ENCODE data around the gene SMAP1. TPM values are rescaled to one million over a fixed set of nuclear protein-coding genes. Genes with fewer than 3 reads are reported as not detected.

Gene SMAP1
- total RNA-seq, 1 experiment from 2014 or later, result 23.7 TPM

GRCh38 chr6:70734979-70735378 is 67.3 kb downstream of the SMAP1 start:
- ChIA-PET CTCF (no interaction called here), POLR2A (ENCODE audit: low non-redundant PET) (no interaction called here)
- no peak overlapping the region for H3K4me3 ChIP-seq (ENCODE audit: low read depth, low read length, poor library complexity, severe bottlenecking)
- no peaks in the 10 kb centered on the region for H3K9me3 ChIP-seq (ENCODE audit: low read depth, low read length, poor library complexity, severe bottlenecking)
- H3K36me3 ChIP-seq (ENCODE audit: insufficient read depth, low read length, poor library complexity, severe bottlenecking), result no peaks in the 10 kb centered on the region
- TF ChIP-seq CTCF (conservative IDR thresholded peaks at IDR 0.05; ENCODE audit: low read depth, low read length) (no peak), EZH2 (IDR thresholded peaks at IDR 0.05; ENCODE audit: borderline replicate concordance, low read depth, low read length, poor library complexity, severe bottlenecking) (no peak)
- no peak for DNase-seq (ENCODE audit: low spot score)
- H3K4me1 ChIP-seq (ENCODE audit: insufficient read depth, low read length, poor library complexity, severe bottlenecking), result no peaks in the 10 kb centered on the region
- no peaks in the 10 kb centered on the region for H3K27me3 ChIP-seq (replicated peaks; ENCODE audit: insufficient read depth, low read depth, low read length, poor library complexity)
- intact Hi-C loops (cut with micrococcal nuclease; ENCODE audit: unreplicated experiment), result no loop called here
- BruUV-seq (replicated peaks), result no TSS peak
- H3K27ac ChIP-seq (ENCODE audit: low read depth, low read length, poor library complexity, severe bottlenecking), result no peak overlapping the region

- no peak overlapping the region for H3K4me3 ChIP-seq (ENCODE audit: low read depth, low read length, poor library complexity, severe bottlenecking)
- H3K4me1 ChIP-seq (ENCODE audit: insufficient read depth, low read length, poor library complexity, severe bottlenecking), result no peaks in the 10 kb centered on the region
- ChIA-PET CTCF (no interaction called here), POLR2A (ENCODE audit: low non-redundant PET) (no interaction called here)
- intact Hi-C loops (cut with micrococcal nuclease; ENCODE audit: unreplicated experiment), result no loop called here
- H3K36me3 ChIP-seq (ENCODE audit: insufficient read depth, low read length, poor library complexity, severe bottlenecking), result no peaks in the 10 kb centered on the region
- no peaks in the 10 kb centered on the region for H3K9me3 ChIP-seq (ENCODE audit: low read depth, low read length, poor library complexity, severe bottlenecking)
- H3K27ac ChIP-seq (ENCODE audit: low read depth, low read length, poor library complexity, severe bottlenecking), result no peak overlapping the region
- H3K27me3 ChIP-seq (replicated peaks; ENCODE audit: insufficient read depth, low read depth, low read length, poor library complexity), result no peaks in the 10 kb centered on the region
- DNase-seq (ENCODE audit: low spot score), result no peak
- no peak for TF ChIP-seq CTCF (conservative IDR thresholded peaks at IDR 0.05; ENCODE audit: low read depth, low read length)
- no peak for TF ChIP-seq EZH2 (IDR thresholded peaks at IDR 0.05; ENCODE audit: borderline replicate concordance, low read depth, low read length, poor library complexity, severe bottlenecking)
- BruUV-seq (replicated peaks), result no TSS peak
Measured at GRCh38 chr6:70735513-70735912, 67.8 kb downstream of the SMAP1 start.

GRCh38 chr6:70738028-70738427 is 70.3 kb downstream of the SMAP1 start:
- Histone ChIP-seq H3K36me3 (ENCODE audit: insufficient read depth, low read length, poor library complexity, severe bottlenecking) (no peaks in the 10 kb centered on the region), H3K27me3 (replicated peaks; ENCODE audit: insufficient read depth, low read depth, low read length, poor library complexity) (no peaks in the 10 kb centered on the region), H3K4me3 (ENCODE audit: low read depth, low read length, poor library complexity, severe bottlenecking) (no peak overlapping the region), H3K9me3 (ENCODE audit: low read depth, low read length, poor library complexity, severe bottlenecking) (no peaks in the 10 kb centered on the region), H3K27ac (ENCODE audit: low read depth, low read length, poor library complexity, severe bottlenecking) (no peak overlapping the region), H3K4me1 (ENCODE audit: insufficient read depth, low read length, poor library complexity, severe bottlenecking) (no peaks in the 10 kb centered on the region)
- TF ChIP-seq CTCF (conservative IDR thresholded peaks at IDR 0.05; ENCODE audit: low read depth, low read length) (no peak), EZH2 (IDR thresholded peaks at IDR 0.05; ENCODE audit: borderline replicate concordance, low read depth, low read length, poor library complexity, severe bottlenecking) (no peak)
- CTCF ChIA-PET, result no interaction called here
- BruUV-seq (replicated peaks), result no TSS peak
- intact Hi-C loops (cut with micrococcal nuclease; ENCODE audit: unreplicated experiment), result no loop called here
- DNase-seq (ENCODE audit: low spot score), result no peak
- POLR2A ChIA-PET (ENCODE audit: low non-redundant PET), result no interaction called here

All from A673 (cell line).